HEK293 (cell line): ENCODE data around the gene PRDM15.
A peak's percentile ranks its signal among the peaks of the same experiment; 100 is the strongest.

Experiments
- CTCF ChIA-PET: fragments of 350-600 bp; formaldehyde crosslinking; extraction: SDS; loops from one replicate; lab custom pipeline; 2021; ENCODE audit warnings: antibody characterized with exemption; lab: Yijun Ruan, JAX
- POLR2A ChIA-PET: fragments of 300-600 bp; formaldehyde crosslinking; extraction: SDS; loops from one replicate; lab custom pipeline; 2020; ENCODE audit warnings: antibody characterized with exemption, inconsistent platforms; lab: Yijun Ruan, JAX
- H3K27ac ChIP-seq: fragments of 200-500 bp; sonication (Bioruptor generic); 2 replicates; pipeline ENCODE4 v1.5.1; 2014; ENCODE audit warnings: low read depth, low read length, control low read depth, inconsistent platforms; ENCODE audit errors: extremely low read depth
- H3K36me3 ChIP-seq, 2 experiments: fragments of 200-500 bp in 1 of 2; sonication (Bioruptor generic) in 1 of 2; 1 replicate in 1 of 2; 2 replicates in 1 of 2; pipeline ENCODE4 v1.5.1; 2014 to 2017; ENCODE audit warnings: inconsistent platforms in 2 of 2, low read length in 2 of 2; ENCODE audit not compliant: control insufficient read depth in 2 of 2, insufficient read depth in 1 of 2
- H3K4me1 ChIP-seq: fragments of 200-500 bp; sonication (Bioruptor generic); 2 replicates; pipeline ENCODE4 v1.5.1; 2014; ENCODE audit warnings: mild to moderate bottlenecking, low read length, inconsistent platforms; ENCODE audit not compliant: control insufficient read depth, insufficient read depth
- H3K4me3 ChIP-seq: 2 replicates; pipeline ENCODE4 v1.5.1; 2011; ENCODE audit warnings: low read depth, mild to moderate bottlenecking, control low read depth, low read length, moderate library complexity
- H3K9me3 ChIP-seq: fragments of 200-500 bp; sonication (Bioruptor generic); 2 replicates; pipeline ENCODE4 v1.5.1; 2014; ENCODE audit warnings: low read depth, low read length, inconsistent platforms; ENCODE audit not compliant: control insufficient read depth, insufficient read depth
- GLIS1 ChIP-seq: fragments of 450-650 bp; formaldehyde crosslinking; IDR thresholded peaks from 2 replicates; pipeline ENCODE4 v1.5.1; 2016; ENCODE audit warnings: missing biosample characterization, missing genetic modification characterization
- HOXC10 ChIP-seq: sonication (generic); formaldehyde crosslinking; IDR thresholded peaks from 2 replicates; pipeline ENCODE4 v1.8.1; 2023; ENCODE audit warnings: mild to moderate bottlenecking, missing genetic modification reagents
- KLF7 ChIP-seq: fragments of 450-650 bp; formaldehyde crosslinking; IDR thresholded peaks from 2 replicates; pipeline ENCODE4 v1.5.1; 2016; ENCODE audit warnings: missing biosample characterization, missing genetic modification characterization, borderline replicate concordance
- OVOL3 ChIP-seq: fragments of 450-650 bp; formaldehyde crosslinking; IDR thresholded peaks from 2 replicates; pipeline ENCODE4 v1.5.1; 2016; ENCODE audit warnings: missing biosample characterization, missing genetic modification characterization
- SCRT1 ChIP-seq: fragments of 450-650 bp; formaldehyde crosslinking; IDR thresholded peaks from 2 replicates; pipeline ENCODE4 v1.5.1; 2016; ENCODE audit warnings: missing biosample characterization, missing genetic modification characterization, borderline replicate concordance
- YY1 ChIP-seq: fragments of 450-650 bp; formaldehyde crosslinking; IDR thresholded peaks from 2 replicates; pipeline ENCODE4 v1.5.1; 2018; ENCODE audit warnings: missing biosample characterization, missing genetic modification characterization
- ZBTB10 ChIP-seq: fragments of 450-650 bp; formaldehyde crosslinking; IDR thresholded peaks from 2 replicates; pipeline ENCODE4 v1.5.1; 2016; ENCODE audit warnings: missing biosample characterization, missing genetic modification characterization
- ZIC2 ChIP-seq: fragments of 450-650 bp; formaldehyde crosslinking; IDR thresholded peaks from 2 replicates; pipeline ENCODE4 v1.5.1; 2016; ENCODE audit warnings: missing biosample characterization, missing genetic modification characterization
- ZNF140 ChIP-seq: fragments of 450-650 bp; formaldehyde crosslinking; IDR thresholded peaks from 2 replicates; pipeline ENCODE4 v1.5.1; 2016; ENCODE audit warnings: missing biosample characterization, missing genetic modification characterization
- ZNF416 ChIP-seq: fragments of 450-650 bp; formaldehyde crosslinking; IDR thresholded peaks from 2 replicates; pipeline ENCODE4 v1.5.1; 2016; ENCODE audit warnings: missing biosample characterization, missing genetic modification characterization
- ZNF513 ChIP-seq: fragments of 450-650 bp; IDR thresholded peaks from 2 replicates; pipeline ENCODE4 v1.5.1; 2018; ENCODE audit warnings: missing biosample characterization, missing genetic modification characterization
- ZNF529 ChIP-seq: fragments of 450-650 bp; formaldehyde crosslinking; IDR thresholded peaks from 2 replicates; pipeline ENCODE4 v1.5.1; 2017; ENCODE audit warnings: missing genetic modification characterization, missing biosample characterization; ENCODE audit not compliant: insufficient replicate concordance
- ZNF530 ChIP-seq: fragments of 450-650 bp; formaldehyde crosslinking; IDR thresholded peaks from 2 replicates; pipeline ENCODE4 v1.5.1; 2016; ENCODE audit warnings: low read depth, missing biosample characterization, missing genetic modification characterization
- ZNF549 ChIP-seq: fragments of 450-650 bp; IDR thresholded peaks from 2 replicates; pipeline ENCODE4 v1.5.1; 2018; ENCODE audit warnings: missing biosample characterization, missing genetic modification characterization, mild to moderate bottlenecking, inconsistent platforms, moderate library complexity
- ZNF626 ChIP-seq: fragments of 450-650 bp; sonication (Bioruptor Pico); formaldehyde crosslinking; IDR thresholded peaks from 2 replicates; pipeline ENCODE4 v1.5.1; 2018; ENCODE audit warnings: missing biosample characterization, missing genetic modification characterization, inconsistent platforms
- ZNF645 ChIP-seq: fragments of 450-650 bp; formaldehyde crosslinking; IDR thresholded peaks from 2 replicates; pipeline ENCODE4; 2016; ENCODE audit warnings: missing biosample characterization, missing genetic modification characterization
- ZNF707 ChIP-seq: fragments of 450-650 bp; formaldehyde crosslinking; IDR thresholded peaks from 2 replicates; pipeline ENCODE4 v1.5.1; 2016; ENCODE audit warnings: missing biosample characterization, missing genetic modification characterization
- ZNF843 ChIP-seq: fragments of 450-650 bp; formaldehyde crosslinking; IDR thresholded peaks from 2 replicates; pipeline ENCODE4 v1.5.1; 2016; ENCODE audit warnings: missing biosample characterization, missing genetic modification characterization

PRDM15 gene

GRCh38 chr21:41774467-41775148 is 104.5 kb downstream of the PRDM15 start:
- ChIA-PET CTCF (interaction anchor here (0.6 to 6.7 kb wide), 7 partner anchors 9 to 739 kb away, joined by 3 to 164 read pairs (median 5); partner anchors contain the start of gene SLC37A1), POLR2A (no interaction called here)
- no peaks in the 10 kb centered on the region for H3K36me3 ChIP-seq
- peaks cover 3% of the 10 kb centered on the region; the same call in 1 of the 2 replicates for H3K4me1 ChIP-seq
- H3K4me3 ChIP-seq: no peak overlapping the region
- H3K9me3 ChIP-seq: no peaks in the 10 kb centered on the region
- no peak overlapping the region for H3K27ac ChIP-seq
- TF ChIP-seq KLF7: no peak
- TF ChIP-seq ZNF549 (tag by site-specific recombination): no peak
- TF ChIP-seq ZNF645 (tag by site-specific recombination): no peak
- TF ChIP-seq OVOL3 (tag by site-specific recombination): no peak
- no peak for TF ChIP-seq HOXC10
- no peak for TF ChIP-seq ZNF416 (tag by site-specific recombination)
- no peak for TF ChIP-seq ZNF140 (tag by site-specific recombination)
- no peak for TF ChIP-seq ZBTB10
- TF ChIP-seq ZNF529 (tag by site-specific recombination): no peak
- no peak for TF ChIP-seq ZNF530 (tag by site-specific recombination)
- TF ChIP-seq ZNF707 (tag by site-specific recombination): no peak
- no peak for TF ChIP-seq YY1
- TF ChIP-seq ZNF626 (tag by site-specific recombination): no peak
- TF ChIP-seq ZNF843 (tag by site-specific recombination): no peak
- no peak for TF ChIP-seq SCRT1 (tag by site-specific recombination)
- TF ChIP-seq ZNF513 (tag by site-specific recombination): no peak

GRCh38 chr21:41772351-41773080 is 106.6 kb downstream of the PRDM15 start:
- peaks cover 16% of the 10 kb centered on the region for H3K4me1 ChIP-seq
- POLR2A ChIA-PET: no interaction called here
- CTCF ChIA-PET: interaction anchor here (0.6 to 1.5 kb wide), 6 partner anchors 11 to 159 kb away, joined by 3 to 4 read pairs (median 4); no protein-coding TSS in a partner anchor
- H3K9me3 ChIP-seq: no peaks in the 10 kb centered on the region
- no peak overlapping the region for H3K4me3 ChIP-seq
- no peak overlapping the region for H3K27ac ChIP-seq
- TF ChIP-seq ZNF529 (tag by site-specific recombination) (no peak), ZIC2 (tag by site-specific recombination) (0 out of 2 replicates have a peak, but pooled peaks have one; percentile 29), GLIS1 (tag by site-specific recombination) (peak; percentile 52; the same call in 1 of the 2 replicates)
- H3K36me3 ChIP-seq: no peaks in the 10 kb centered on the region
